DOHH2 (cell line): ENCODE results near the gene GAS2L1.

Experiments used
- H3F3A ChIP-seq: fragments of 200-600 bp; sonication (generic), shearing (Covaris generic); 2 replicates; pipeline ENCODE4 v1.6.0; 2016; ENCODE audit warnings: antibody characterized with exemption, mild to moderate bottlenecking; ENCODE audit not compliant: control insufficient read depth, insufficient read depth
- H3K27ac ChIP-seq: fragments of 200-600 bp; sonication (generic); 2 replicates; pipeline ENCODE4 v1.5.1; 2014; ENCODE audit warnings: low read depth, mild to moderate bottlenecking, low read length, moderate library complexity
- H3K27me3 ChIP-seq: fragments of 200-600 bp; sonication (generic); 2 replicates; pipeline ENCODE4 v1.6.1; 2014; ENCODE audit warnings: mild to moderate bottlenecking, low read length, mixed read lengths; ENCODE audit not compliant: control insufficient read depth
- H3K36me3 ChIP-seq: fragments of 200-600 bp; sonication (generic); 2 replicates; pipeline ENCODE4 v1.6.1; 2014; ENCODE audit warnings: mild to moderate bottlenecking, low read length, moderate library complexity, mixed read lengths; ENCODE audit not compliant: control insufficient read depth
- H3K4me1 ChIP-seq: fragments of 200-600 bp; sonication (generic); 2 replicates; pipeline ENCODE4 v1.6.1; 2014; ENCODE audit warnings: mild to moderate bottlenecking, low read length, mixed read lengths; ENCODE audit not compliant: control insufficient read depth
- H3K4me2 ChIP-seq: fragments of 200-600 bp; sonication (generic); 2 replicates; pipeline ENCODE4 v1.6.0; 2014; ENCODE audit warnings: mild to moderate bottlenecking, low read length, moderate library complexity
- H3K4me3 ChIP-seq: fragments of 200-600 bp; sonication (generic); 2 replicates; pipeline ENCODE4 v1.5.1; 2014; ENCODE audit warnings: mild to moderate bottlenecking, low read length, mixed read lengths
- H3K79me2 ChIP-seq: fragments of 200-600 bp; sonication (generic); 2 replicates; pipeline ENCODE4 v1.6.1; 2014; ENCODE audit warnings: mild to moderate bottlenecking, low read length, mixed read lengths; ENCODE audit not compliant: control insufficient read depth
- H3K9me2 ChIP-seq: fragments of 200-600 bp; sonication (generic); replicated peaks from 2 replicates; pipeline ENCODE4 v1.6.1; 2014; ENCODE audit warnings: mild to moderate bottlenecking, low read length, mixed read lengths; ENCODE audit not compliant: control insufficient read depth
- H3K9me3 ChIP-seq: fragments of 200-600 bp; sonication (generic); 2 replicates; pipeline ENCODE4 v1.6.1; 2014; ENCODE audit warnings: antibody characterized with exemption, low read length, mixed read lengths; ENCODE audit not compliant: control insufficient read depth, insufficient read depth
- H4K20me1 ChIP-seq: fragments of 200-600 bp; sonication (generic); 2 replicates; pipeline ENCODE4 v1.6.0; 2014; ENCODE audit warnings: low read depth, mild to moderate bottlenecking, antibody characterized with exemption, low read length, moderate library complexity; ENCODE audit not compliant: control insufficient read depth, insufficient read depth
- EZH2phosphoT487 ChIP-seq: fragments of 200-600 bp; sonication (generic); IDR thresholded peaks from 2 replicates; pipeline ENCODE4 v1.6.1; 2017; ENCODE audit warnings: borderline replicate concordance, mild to moderate bottlenecking, antibody characterized with exemption, low read length, moderate library complexity, mixed read lengths
- TF ChIP-seq, protein P1 (sequence below): fragments of 200-600 bp; sonication (generic); IDR thresholded peaks from one replicate; pipeline ENCODE4 v1.5.1; 2014; ENCODE audit warnings: antibody characterized with exemption, mild to moderate bottlenecking, low read depth, low read length; ENCODE audit not compliant: poor library complexity, severe bottlenecking

GAS2L1 gene

GRCh38 chr22:29337631-29338284 is 31.3 kb downstream of the GAS2L1 start:
- Histone ChIP-seq H3K27me3 (no peaks in the 10 kb centered on the region), H3K36me3 (peaks cover 91% of the 10 kb centered on the region), H4K20me1 (no peaks in the 10 kb centered on the region)

GRCh38 chr22:29338398-29338797 is 31.9 kb downstream of the GAS2L1 start:
- H3K36me3 ChIP-seq: peaks cover 91% of the 10 kb centered on the region
- H3K4me2 ChIP-seq: no peak overlapping the region
- no peaks in the 10 kb centered on the region for H3K9me2 ChIP-seq
- H3K27me3 ChIP-seq: no peaks in the 10 kb centered on the region
- no peaks in the 10 kb centered on the region for H3K4me1 ChIP-seq
- H4K20me1 ChIP-seq: peaks cover 2% of the 10 kb centered on the region; the same call in 1 of the 2 replicates
- no peaks in the 10 kb centered on the region for H3K79me2 ChIP-seq
- TF ChIP-seq, protein P1, sequence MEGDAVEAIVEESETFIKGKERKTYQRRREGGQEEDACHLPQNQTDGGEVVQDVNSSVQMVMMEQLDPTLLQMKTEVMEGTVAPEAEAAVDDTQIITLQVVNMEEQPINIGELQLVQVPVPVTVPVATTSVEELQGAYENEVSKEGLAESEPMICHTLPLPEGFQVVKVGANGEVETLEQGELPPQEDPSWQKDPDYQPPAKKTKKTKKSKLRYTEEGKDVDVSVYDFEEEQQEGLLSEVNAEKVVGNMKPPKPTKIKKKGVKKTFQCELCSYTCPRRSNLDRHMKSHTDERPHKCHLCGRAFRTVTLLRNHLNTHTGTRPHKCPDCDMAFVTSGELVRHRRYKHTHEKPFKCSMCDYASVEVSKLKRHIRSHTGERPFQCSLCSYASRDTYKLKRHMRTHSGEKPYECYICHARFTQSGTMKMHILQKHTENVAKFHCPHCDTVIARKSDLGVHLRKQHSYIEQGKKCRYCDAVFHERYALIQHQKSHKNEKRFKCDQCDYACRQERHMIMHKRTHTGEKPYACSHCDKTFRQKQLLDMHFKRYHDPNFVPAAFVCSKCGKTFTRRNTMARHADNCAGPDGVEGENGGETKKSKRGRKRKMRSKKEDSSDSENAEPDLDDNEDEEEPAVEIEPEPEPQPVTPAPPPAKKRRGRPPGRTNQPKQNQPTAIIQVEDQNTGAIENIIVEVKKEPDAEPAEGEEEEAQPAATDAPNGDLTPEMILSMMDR: no peak
- TF ChIP-seq EZH2phosphoT487: no peak
- H3F3A ChIP-seq: no peaks in the 10 kb centered on the region
- H3K9me3 ChIP-seq: no peaks in the 10 kb centered on the region
- H3K27ac ChIP-seq: no peak overlapping the region
- no peak overlapping the region for H3K4me3 ChIP-seq

More at GRCh38 chr22:29337631-29338284, 31.3 kb downstream of the GAS2L1 start:
- H3F3A ChIP-seq: no peaks in the 10 kb centered on the region
- TF ChIP-seq, protein P1: no peak
- TF ChIP-seq EZH2phosphoT487: no peak
- H3K9me2 ChIP-seq: no peaks in the 10 kb centered on the region
- H3K4me2 ChIP-seq: no peak overlapping the region
- H3K4me1 ChIP-seq: no peaks in the 10 kb centered on the region
- H3K27ac ChIP-seq: no peak overlapping the region
- no peaks in the 10 kb centered on the region for H3K79me2 ChIP-seq
- no peak overlapping the region for H3K4me3 ChIP-seq
- no peaks in the 10 kb centered on the region for H3K9me3 ChIP-seq

GRCh38 chr22:29339381-29340235 is 33.2 kb downstream of the GAS2L1 start:
- H4K20me1 ChIP-seq: peaks cover 2% of the 10 kb centered on the region; the same call in 1 of the 2 replicates
- no peaks in the 10 kb centered on the region for H3K27me3 ChIP-seq
- TF ChIP-seq, protein P1: no peak
- TF ChIP-seq EZH2phosphoT487: no peak
- H3F3A ChIP-seq: no peaks in the 10 kb centered on the region
- H3K27ac ChIP-seq: no peak overlapping the region
- no peaks in the 10 kb centered on the region for H3K79me2 ChIP-seq
- no peak overlapping the region for H3K4me3 ChIP-seq
- H3K36me3 ChIP-seq: peaks cover 92% of the 10 kb centered on the region
- no peaks in the 10 kb centered on the region for H3K4me1 ChIP-seq
- H3K4me2 ChIP-seq: no peak overlapping the region
- H3K9me3 ChIP-seq: no peaks in the 10 kb centered on the region
- no peaks in the 10 kb centered on the region for H3K9me2 ChIP-seq
